IMR-90 (cell line): ENCODE results near the gene CRY2.

Experiments
- BHLHE40 ChIP-seq: fragments of 150-350 bp; IDR thresholded peaks from 2 replicates; pipeline ENCODE4 v1.6.1; 2016; ENCODE audit warnings: mild to moderate bottlenecking, low read depth, low read length
- CHD1 ChIP-seq: IDR thresholded peaks from 2 replicates; pipeline ENCODE4 v1.6.1; 2012; ENCODE audit warnings: low read depth, low read length, improper control_type of control experiment
- CTCF ChIP-seq: conservative IDR thresholded peaks from 2 replicates; pipeline ENCODE4 v1.5.1; 2012; ENCODE audit warnings: mild to moderate bottlenecking, low read depth, low read length, improper control_type of control experiment
- MAFK ChIP-seq: IDR thresholded peaks from 2 replicates; pipeline ENCODE4 v1.6.1; 2012; ENCODE audit warnings: low read depth, low read length, improper control_type of control experiment
- MAZ ChIP-seq: IDR thresholded peaks from 2 replicates; pipeline ENCODE4 v1.6.1; 2012; ENCODE audit warnings: low read depth, mild to moderate bottlenecking, low read length, improper control_type of control experiment, moderate library complexity, borderline replicate concordance
- NFE2L2 ChIP-seq: fragments of 150-350 bp; IDR thresholded peaks from 2 replicates; pipeline ENCODE4 v1.6.1; 2016; ENCODE audit warnings: low read depth, mild to moderate bottlenecking, low read length
- POLR2A ChIP-seq: IDR thresholded peaks from 2 replicates; pipeline ENCODE4 v1.6.1; 2012; ENCODE audit warnings: mild to moderate bottlenecking, low read depth, low read length
- RAD21 ChIP-seq: IDR thresholded peaks from 2 replicates; pipeline ENCODE4 v1.6.1; 2012; ENCODE audit warnings: low read length, improper control_type of control experiment
- RFX5 ChIP-seq: IDR thresholded peaks from 2 replicates; pipeline ENCODE4 v1.8.0; 2012; ENCODE audit warnings: low read depth, mild to moderate bottlenecking, low read length, moderate library complexity
- SMC3 ChIP-seq: fragments of 150-350 bp; IDR thresholded peaks from 2 replicates; pipeline ENCODE4 v1.6.1; 2016; ENCODE audit warnings: low read depth, mild to moderate bottlenecking, antibody characterized with exemption, low read length, moderate library complexity
- USF2 ChIP-seq: fragments of 150-350 bp; IDR thresholded peaks from 2 replicates; pipeline ENCODE4 v1.6.1; 2017; ENCODE audit warnings: mild to moderate bottlenecking, antibody characterized with exemption, low read length, low read depth

- TF ChIP-seq CTCF = no peak
- TF ChIP-seq POLR2A = no peak
- no peak for TF ChIP-seq SMC3
- TF ChIP-seq USF2 = no peak
- no peak for TF ChIP-seq MAFK
- TF ChIP-seq NFE2L2 = no peak
- no peak for TF ChIP-seq RFX5
- TF ChIP-seq RAD21 = no peak
- TF ChIP-seq MAZ = no peak
- TF ChIP-seq BHLHE40 = no peak
- no peak for TF ChIP-seq CHD1
Measured at GRCh38 chr11:45802531-45803317, 44.6 kb upstream of the CRY2 start.
